ENCODE measurements around the gene ASTN2.

Gene ASTN2

GRCh38 chr9:117121316-117121715 is 293.5 kb downstream of the ASTN2 start:
- no peak for TF ChIP-seq CTCF (IDR thresholded peaks at IDR 0.05)
- no peaks in the 10 kb centered on the region for H3K4me1 ChIP-seq
- H3K9me3 ChIP-seq, result no peaks in the 10 kb centered on the region
- intact Hi-C loops (cut with DNase I; ENCODE audit: low total_unique reads), result no loop called here
- H3K27ac ChIP-seq, result no peak overlapping the region
- H3K27me3 ChIP-seq, result no peaks in the 10 kb centered on the region
- H3K4me3 ChIP-seq, result no peak overlapping the region
- no peaks in the 10 kb centered on the region for H3K36me3 ChIP-seq
- DNase-seq, result no peak

- intact Hi-C loops (cut with DNase I; ENCODE audit: low total_unique reads), result no loop called here
- no peak for DNase-seq
- Histone ChIP-seq H3K27me3 (no peaks in the 10 kb centered on the region), H3K4me1 (no peaks in the 10 kb centered on the region), H3K9me3 (no peaks in the 10 kb centered on the region), H3K4me3 (no peak overlapping the region), H3K36me3 (no peaks in the 10 kb centered on the region), H3K27ac (no peak overlapping the region)
- no peak for TF ChIP-seq CTCF (IDR thresholded peaks at IDR 0.05)
Measured at GRCh38 chr9:117120061-117120460, 294.8 kb downstream of the ASTN2 start.

- no peak for DNase-seq
- TF ChIP-seq CTCF (IDR thresholded peaks at IDR 0.05), result no peak
- Histone ChIP-seq H3K4me3 (no peak overlapping the region), H3K27ac (no peak overlapping the region), H3K4me1 (no peaks in the 10 kb centered on the region), H3K27me3 (no peaks in the 10 kb centered on the region), H3K9me3 (no peaks in the 10 kb centered on the region), H3K36me3 (no peaks in the 10 kb centered on the region)
- intact Hi-C loops (cut with DNase I; ENCODE audit: low total_unique reads), result no loop called here
Measured at GRCh38 chr9:117116084-117116483, 298.8 kb downstream of the ASTN2 start.

- no peak for TF ChIP-seq CTCF (IDR thresholded peaks at IDR 0.05)
- Histone ChIP-seq H3K27me3 (no peaks in the 10 kb centered on the region), H3K9me3 (no peaks in the 10 kb centered on the region), H3K27ac (no peak overlapping the region), H3K4me1 (no peaks in the 10 kb centered on the region), H3K36me3 (no peaks in the 10 kb centered on the region), H3K4me3 (no peak overlapping the region)
- no peak for DNase-seq
- intact Hi-C loops (cut with DNase I; ENCODE audit: low total_unique reads), result no loop called here
Measured at GRCh38 chr9:117114768-117115167, 300.1 kb downstream of the ASTN2 start.

GRCh38 chr9:117104716-117105495 is 310.0 kb downstream of the ASTN2 start:
- Histone ChIP-seq H3K4me1 (no peaks in the 10 kb centered on the region), H3K4me3 (no peak overlapping the region), H3K27ac (no peak overlapping the region), H3K9me3 (no peaks in the 10 kb centered on the region), H3K36me3 (no peaks in the 10 kb centered on the region), H3K27me3 (no peaks in the 10 kb centered on the region)
- TF ChIP-seq CTCF (IDR thresholded peaks at IDR 0.05), result no peak
- no peak for DNase-seq
- intact Hi-C loops (cut with DNase I; ENCODE audit: low total_unique reads), result no loop called here
